Measurements from ENCODE around the gene DDX39B.

DNA sequence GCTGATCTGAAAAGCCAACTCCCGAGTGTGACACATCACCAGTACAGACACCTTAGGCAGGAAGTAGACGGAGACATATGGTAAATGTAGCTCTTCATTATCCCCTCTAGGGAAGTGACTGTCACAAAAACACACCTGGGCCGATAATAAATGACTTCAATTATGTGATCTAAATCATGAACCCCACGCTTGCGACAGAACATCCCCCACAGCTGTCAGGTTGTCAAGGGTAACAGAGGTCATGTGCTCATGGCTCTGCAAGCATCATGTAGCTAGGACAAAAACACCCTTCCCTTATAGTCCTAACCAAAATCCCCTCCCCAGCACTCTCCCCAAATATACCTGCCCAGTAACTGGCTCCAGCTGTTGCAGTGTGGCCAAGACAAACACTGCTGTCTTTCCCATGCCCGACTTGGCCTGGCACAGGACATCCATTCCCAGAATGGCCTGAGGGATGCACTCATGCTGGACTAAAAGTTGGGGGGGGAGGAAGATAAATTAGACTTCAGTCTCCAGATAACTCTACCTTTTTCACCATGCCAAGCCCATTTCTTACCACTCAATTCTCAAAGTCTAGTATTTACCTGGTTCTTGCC lies 2.9 kb downstream of the DDX39B start:
- TF ChIP-seq YY1 (IDR thresholded peaks at IDR 0.05; ENCODE audit: low read depth) (no peak), CEBPB (IDR thresholded peaks at IDR 0.05) (no peak), RAD21 (IDR thresholded peaks at IDR 0.05; ENCODE audit: low read depth) (no peak), ZBTB7A (IDR thresholded peaks at IDR 0.05; ENCODE audit: low read depth) (no peak), TAF1 (IDR thresholded peaks at IDR 0.05; ENCODE audit: low read depth) (no peak), NFIC (IDR thresholded peaks at IDR 0.05) (no peak), EP300 (IDR thresholded peaks at IDR 0.05; ENCODE audit: borderline replicate concordance) (no peak), EGR1 (IDR thresholded peaks at IDR 0.05) (no peak)
- TF ChIP-seq, protein P1, sequence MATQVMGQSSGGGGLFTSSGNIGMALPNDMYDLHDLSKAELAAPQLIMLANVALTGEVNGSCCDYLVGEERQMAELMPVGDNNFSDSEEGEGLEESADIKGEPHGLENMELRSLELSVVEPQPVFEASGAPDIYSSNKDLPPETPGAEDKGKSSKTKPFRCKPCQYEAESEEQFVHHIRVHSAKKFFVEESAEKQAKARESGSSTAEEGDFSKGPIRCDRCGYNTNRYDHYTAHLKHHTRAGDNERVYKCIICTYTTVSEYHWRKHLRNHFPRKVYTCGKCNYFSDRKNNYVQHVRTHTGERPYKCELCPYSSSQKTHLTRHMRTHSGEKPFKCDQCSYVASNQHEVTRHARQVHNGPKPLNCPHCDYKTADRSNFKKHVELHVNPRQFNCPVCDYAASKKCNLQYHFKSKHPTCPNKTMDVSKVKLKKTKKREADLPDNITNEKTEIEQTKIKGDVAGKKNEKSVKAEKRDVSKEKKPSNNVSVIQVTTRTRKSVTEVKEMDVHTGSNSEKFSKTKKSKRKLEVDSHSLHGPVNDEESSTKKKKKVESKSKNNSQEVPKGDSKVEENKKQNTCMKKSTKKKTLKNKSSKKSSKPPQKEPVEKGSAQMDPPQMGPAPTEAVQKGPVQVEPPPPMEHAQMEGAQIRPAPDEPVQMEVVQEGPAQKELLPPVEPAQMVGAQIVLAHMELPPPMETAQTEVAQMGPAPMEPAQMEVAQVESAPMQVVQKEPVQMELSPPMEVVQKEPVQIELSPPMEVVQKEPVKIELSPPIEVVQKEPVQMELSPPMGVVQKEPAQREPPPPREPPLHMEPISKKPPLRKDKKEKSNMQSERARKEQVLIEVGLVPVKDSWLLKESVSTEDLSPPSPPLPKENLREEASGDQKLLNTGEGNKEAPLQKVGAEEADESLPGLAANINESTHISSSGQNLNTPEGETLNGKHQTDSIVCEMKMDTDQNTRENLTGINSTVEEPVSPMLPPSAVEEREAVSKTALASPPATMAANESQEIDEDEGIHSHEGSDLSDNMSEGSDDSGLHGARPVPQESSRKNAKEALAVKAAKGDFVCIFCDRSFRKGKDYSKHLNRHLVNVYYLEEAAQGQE (IDR thresholded peaks at IDR 0.05; ENCODE audit: low read depth): no peak
- TF ChIP-seq, protein P2, sequence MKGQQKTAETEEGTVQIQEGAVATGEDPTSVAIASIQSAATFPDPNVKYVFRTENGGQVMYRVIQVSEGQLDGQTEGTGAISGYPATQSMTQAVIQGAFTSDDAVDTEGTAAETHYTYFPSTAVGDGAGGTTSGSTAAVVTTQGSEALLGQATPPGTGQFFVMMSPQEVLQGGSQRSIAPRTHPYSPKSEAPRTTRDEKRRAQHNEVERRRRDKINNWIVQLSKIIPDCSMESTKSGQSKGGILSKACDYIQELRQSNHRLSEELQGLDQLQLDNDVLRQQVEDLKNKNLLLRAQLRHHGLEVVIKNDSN (IDR thresholded peaks at IDR 0.05): no peak
- TF ChIP-seq, protein P3, sequence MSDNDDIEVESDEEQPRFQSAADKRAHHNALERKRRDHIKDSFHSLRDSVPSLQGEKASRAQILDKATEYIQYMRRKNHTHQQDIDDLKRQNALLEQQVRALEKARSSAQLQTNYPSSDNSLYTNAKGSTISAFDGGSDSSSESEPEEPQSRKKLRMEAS (IDR thresholded peaks at IDR 0.05): no peak
